Posterior vena cava (tissue), 2 donors: ENCODE data around the gene CDH13. TPM values are rescaled to one million over a fixed set of nuclear protein-coding genes. Genes with fewer than 3 reads are reported as not detected.

Experiments
- DNase-seq: peaks from one replicate; pipeline ENCODE4 v3.0.0-alpha.2; 2020; ENCODE audit warnings: low spot score
- intact Hi-C, 2 donors: fragments of 100-400 bp; cut with DNase I; formaldehyde crosslinking; loops; one replicate each; pipeline versions ENCODE4 v1.14.1 to v1.14.2; 2022 to 2023
- total RNA-seq, 2 donors: library from RNA; stranded (reverse); fragmentation: NEBNext Ultra II Directional; extraction: Animal tissue kit (Norgen Biotek cat#: 25700); gene quantifications; one replicate each; pipeline ENCODE4 v1.2.1, GENCODE V29; 2021
- donor health status: DM: yes; HTN: yes; CAD: no.
- donor health status: DM: yes; HTN: yes; CAD: no.

Gene CDH13
- total RNA-seq, 2 donors from 2014 or later: 32.0 to 81.7 TPM

DNA sequence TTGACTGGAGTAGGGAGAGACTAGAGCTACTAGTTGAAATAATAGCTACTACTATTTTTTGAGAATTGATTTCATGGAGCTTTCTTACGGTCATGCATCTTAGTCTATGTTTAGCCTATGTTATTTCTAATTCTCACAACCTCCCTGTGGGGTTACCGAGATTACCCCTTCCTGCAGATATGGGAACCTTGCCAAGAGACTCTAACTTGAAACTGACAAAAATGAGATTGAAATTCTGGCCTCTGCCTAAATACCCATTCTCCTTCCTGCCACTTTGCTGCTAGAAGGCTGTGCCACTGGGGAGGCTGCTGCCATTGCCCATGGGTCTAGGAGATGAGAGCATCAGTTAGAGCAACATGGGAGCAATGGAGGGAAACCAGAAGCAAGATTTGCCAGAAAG is 410.3 kb downstream of the CDH13 start:
- DNase-seq: no peak
- intact Hi-C loops: no loop called here

DNA sequence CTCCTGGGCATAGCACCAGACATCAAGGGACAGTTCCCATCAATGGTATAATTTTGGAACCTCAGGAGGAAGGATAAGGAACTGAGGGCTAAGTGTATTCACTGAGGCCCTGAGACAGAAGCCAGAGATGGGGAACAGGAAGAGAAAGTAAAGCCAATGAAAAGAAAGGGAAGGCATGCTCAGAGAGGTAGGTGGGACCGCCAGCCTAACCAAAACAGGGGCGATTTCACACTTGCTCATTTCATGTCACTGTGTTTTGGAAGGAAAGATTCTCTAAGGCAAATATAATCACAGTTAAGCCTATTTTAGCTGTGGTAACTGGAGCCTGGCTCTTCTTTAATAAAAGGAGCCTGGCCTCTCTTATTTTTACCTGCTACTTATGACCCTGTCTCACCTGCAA is 411.1 kb downstream of the CDH13 start:
- DNase-seq: no peak
- intact Hi-C loops: no loop called here

DNA sequence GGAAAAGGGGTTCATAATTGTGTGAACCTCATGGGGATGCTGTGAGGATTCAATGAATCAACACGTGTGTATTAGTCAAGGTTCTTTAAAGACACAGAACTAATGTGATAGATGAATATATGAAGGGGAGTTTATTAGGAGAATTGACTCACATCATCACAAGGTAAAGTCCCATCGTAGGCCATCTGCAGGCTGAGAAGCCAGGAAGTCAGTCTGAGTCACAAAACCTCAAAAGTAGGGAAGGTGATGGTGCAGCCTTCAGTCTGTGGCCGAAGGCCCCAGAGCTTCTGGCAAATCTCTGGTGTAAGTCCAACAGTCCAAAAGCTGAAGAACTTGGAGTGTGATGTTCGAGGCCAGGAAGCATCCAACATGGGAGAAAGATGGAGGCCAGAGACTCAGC is 413.4 kb downstream of the CDH13 start:
- intact Hi-C loops: no loop called here

DNA sequence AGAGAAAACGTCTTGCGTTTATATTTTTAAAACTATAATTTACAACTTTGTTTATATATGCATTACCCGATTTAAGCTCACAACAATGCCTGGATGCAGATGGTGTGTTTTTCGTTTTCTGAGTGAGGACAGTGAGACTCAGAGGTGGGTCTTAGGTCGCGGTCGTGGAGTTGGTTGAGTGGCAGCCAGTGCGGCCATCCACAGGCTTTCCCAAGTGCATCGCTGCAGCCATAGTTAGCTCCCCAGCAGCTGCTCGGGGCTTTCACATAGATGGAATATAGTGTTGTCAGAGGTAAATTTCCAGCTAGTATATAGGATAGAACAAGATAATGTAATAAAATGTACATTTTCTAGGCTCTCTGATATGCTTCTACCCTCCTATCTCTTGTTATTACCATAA is 417.8 kb downstream of the CDH13 start:
- intact Hi-C loops: no loop called here
- DNase-seq: no peak

More for the DNA sequence above, 413.4 kb downstream of the CDH13 start:
- no peak for DNase-seq

DNA sequence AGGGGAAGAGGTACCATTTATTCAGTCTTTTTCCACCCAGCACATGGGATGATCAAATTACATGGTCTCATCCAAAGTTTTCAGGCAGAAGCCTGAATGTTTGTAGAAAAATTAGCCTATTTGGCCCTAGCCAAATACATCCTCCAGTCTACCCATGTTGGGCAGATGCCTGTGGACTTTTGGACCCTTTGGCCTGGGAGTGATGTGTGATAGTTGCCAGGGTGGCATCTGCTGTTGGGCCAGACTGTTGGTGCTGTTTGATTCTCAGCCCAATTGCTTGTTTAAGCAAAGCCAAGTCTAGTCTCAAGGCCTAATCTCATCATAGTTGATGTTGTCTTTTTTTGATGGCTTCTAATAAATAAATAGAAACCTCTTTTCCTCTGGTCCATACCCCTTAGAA is 419.0 kb downstream of the CDH13 start:
- DNase-seq: no peak
- intact Hi-C loops: no loop called here

DNA sequence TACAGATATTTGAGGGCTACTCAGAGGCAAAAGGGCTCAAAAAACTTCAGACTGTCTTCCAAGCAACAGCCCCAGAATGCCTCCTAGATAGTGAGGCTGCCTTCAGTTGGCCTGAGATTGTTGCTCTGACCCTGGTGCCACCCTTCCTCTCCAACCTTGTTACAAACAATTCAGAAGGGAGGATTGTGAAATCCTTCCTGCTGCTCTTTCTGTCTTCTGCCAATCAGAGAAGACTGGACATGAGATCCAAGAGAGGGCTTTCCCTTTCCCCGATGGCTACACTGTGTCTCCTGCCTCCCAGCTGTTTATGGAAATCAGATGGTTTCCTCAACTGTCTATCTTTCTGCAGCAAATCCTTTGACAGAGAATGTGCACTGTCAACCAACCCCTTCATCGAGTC is 419.9 kb downstream of the CDH13 start:
- intact Hi-C loops: no loop called here
- no peak for DNase-seq

DNA sequence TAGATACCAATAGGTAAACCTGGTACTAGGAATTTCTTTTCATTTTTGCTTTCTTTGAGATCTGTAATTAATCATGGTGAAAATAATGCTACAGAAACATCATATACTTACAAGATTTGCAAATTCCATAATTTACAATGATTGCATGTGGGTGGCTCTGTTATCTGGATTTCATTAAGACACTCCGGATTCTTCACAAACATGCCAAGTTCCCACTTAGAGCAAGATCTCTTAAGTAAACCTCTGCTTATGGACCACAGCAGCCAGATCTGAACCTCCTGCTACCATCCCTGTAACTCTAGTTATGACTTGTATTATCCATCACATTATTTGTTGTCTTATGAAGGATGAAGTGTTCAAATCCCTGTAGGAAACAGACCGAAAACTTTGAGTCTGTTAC is 424.7 kb downstream of the CDH13 start:
- no peak for DNase-seq
- intact Hi-C loops: no loop called here

DNA sequence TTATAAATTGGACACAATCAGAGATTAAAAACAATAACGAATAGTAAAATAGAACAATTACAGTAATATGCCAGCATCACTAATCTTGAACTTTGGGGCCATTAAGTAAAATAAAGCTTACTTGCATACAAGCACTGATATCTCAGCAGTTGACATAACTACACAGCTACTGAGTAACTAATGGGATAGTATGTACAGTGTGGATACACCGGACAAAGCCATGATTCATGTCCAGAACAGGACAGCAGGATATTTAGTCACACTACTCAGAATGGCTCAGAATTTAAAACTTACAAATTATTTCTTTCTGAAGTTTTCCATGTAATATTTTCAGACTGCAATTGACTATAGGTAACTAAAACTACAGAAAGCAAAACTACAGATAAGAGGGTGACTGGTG is 427.5 kb downstream of the CDH13 start:
- intact Hi-C loops: no loop called here
- DNase-seq: no peak

DNA sequence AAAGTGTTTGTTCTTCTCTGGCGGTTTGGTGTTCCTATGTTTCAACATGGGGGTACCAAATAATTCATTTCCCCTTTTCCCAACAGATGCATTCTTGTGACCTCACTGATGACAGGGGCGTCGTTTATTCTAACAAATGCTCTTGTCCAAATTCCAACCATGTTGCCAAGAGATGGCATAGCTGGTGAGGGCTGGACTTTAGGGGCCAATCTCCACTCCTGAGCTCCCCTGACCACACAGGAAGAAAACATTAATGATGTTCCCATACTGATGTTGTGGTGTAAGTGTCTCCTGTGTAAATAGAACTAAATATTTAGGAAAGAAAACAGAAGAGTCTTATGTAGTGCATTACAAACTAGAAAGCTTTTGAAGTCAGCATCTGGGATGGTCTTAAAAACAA is 431.6 kb downstream of the CDH13 start:
- DNase-seq: no peak
- intact Hi-C loops: no loop called here

DNA sequence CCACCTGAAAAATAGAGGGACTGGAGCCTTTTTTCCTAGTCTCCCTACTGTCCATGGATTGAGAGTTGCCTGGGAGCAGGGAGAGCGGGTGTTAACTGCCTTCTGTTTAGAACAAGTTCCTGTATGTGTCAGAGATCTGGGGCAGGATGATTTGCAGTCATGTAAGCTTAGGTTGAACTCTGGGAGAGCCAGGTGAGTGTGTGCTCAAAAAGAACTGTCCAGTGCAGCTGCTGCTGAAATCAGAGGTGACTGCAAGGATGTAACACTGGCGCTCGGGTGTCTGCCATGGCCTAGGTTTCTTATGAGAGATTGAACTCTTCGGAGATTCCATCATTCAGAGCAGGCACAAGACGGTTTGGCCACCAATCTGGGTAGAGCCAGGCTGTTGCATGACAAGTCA is 432.5 kb downstream of the CDH13 start:
- intact Hi-C loops: no loop called here
- DNase-seq: no peak

DNA sequence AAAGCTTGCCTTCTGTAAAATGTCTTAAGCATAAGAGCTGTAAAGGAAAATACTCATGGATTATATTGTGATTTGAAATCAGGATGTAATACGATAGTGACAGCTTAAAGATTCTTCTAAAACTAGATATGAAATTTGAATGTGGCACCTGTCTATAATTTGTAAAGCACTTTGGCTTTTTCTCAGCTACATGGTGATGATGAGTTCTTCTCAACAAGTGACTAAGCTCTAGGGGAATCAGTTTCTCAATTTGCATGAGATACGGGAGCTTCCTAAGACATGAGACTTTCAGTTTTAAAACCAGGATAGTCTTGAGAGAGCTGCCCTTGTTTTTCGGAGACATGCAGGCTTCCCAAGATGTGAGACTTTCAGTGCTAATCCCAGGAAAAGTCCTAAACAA is 439.2 kb downstream of the CDH13 start:
- intact Hi-C loops: no loop called here
- no peak for DNase-seq

DNA sequence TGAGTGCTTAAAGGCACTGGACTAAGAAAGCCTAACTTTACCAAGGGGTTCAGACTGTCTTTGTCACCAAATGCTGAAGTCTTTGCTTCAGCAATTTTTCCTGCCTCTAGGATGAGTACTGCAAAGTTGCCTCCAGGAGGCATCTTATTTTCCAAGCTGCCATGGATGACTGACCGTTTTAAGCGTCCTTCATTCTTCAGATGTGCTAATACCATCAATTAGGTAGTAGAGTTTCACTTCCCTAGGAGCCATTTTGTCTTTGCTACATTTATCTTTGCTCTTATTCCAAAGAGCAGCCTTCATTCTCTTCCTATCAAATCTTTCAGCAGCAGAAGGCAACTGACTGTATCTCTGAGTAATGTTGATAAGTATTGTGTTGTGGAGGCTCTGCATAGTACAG is 440.1 kb downstream of the CDH13 start:
- intact Hi-C loops: no loop called here
- DNase-seq: no peak

DNA sequence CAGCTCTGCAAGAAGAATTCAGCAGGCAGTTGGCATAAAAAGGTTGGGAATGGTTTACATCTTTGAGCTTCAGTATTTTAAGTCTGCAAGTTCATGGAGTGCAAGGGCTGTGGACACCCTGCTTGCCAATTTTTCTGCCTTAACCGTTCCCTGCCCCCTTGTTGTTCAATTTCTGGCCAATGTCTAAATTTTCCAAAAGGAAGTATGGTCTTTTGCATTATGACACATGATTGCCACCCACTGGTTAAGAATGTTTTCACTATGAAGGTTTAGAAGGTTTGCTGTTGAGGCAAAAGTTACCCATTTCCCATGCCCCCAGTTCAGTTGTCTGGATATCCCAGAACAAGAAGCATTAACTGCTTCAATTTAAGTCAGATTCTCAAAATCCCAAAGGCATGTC is 441.9 kb downstream of the CDH13 start:
- no peak for DNase-seq
- intact Hi-C loops: no loop called here

DNA sequence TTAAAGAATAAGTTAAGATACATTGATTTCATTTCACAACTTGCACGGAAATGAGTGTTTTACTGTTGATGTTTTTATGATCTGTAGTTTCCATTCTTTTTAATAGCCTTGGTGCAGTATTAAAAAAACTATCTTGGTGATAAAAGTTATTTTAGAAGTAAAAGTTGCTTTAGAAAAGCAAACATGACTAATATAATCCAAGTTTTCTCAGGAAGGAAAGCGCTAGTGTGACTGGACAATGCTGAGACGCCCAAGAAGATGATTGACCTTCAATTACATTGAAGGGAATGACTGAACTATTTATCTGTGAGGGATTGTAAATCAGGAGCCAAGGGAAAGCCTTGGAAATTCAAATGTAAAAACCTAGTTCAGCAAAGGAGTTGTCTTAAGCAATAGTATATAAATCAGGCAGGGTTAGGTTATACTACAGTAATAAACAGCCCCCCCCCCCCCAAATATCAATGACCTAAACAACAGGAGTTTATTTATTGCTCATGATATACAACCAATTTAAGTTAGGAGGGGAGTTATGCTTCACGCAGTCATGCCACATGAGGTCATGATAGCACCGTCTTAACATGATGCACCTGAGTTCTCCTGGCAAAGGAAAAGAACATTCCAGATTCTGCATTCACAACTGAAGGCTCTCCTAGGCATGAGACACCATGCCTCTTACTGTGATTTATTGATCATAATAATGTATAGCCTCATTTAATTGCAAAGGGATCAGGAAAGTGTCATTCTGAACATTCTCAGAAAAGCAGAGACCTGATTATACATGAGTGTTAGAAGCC is 443.8 kb downstream of the CDH13 start:
- intact Hi-C loops: no loop called here
- no peak for DNase-seq

DNA sequence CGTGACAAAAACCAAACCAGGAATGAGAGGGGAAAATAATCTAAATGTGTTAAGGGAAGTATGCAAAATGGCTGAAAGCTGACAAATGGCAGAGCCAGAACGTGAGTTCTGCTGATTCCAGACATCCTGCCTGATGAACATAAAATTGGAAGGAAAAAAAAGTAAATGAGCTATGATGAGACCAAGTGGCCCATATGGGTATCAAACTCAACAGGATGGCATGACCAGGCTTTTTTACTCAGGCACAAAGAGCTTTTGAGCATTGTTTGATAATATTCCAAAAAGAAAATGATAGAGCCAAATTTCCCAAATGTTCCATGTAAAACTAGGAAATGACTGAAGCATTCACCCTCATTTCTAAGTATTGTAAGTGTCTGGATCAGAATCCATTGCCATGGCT is 449.2 kb downstream of the CDH13 start:
- DNase-seq: no peak
- intact Hi-C loops: no loop called here

DNA sequence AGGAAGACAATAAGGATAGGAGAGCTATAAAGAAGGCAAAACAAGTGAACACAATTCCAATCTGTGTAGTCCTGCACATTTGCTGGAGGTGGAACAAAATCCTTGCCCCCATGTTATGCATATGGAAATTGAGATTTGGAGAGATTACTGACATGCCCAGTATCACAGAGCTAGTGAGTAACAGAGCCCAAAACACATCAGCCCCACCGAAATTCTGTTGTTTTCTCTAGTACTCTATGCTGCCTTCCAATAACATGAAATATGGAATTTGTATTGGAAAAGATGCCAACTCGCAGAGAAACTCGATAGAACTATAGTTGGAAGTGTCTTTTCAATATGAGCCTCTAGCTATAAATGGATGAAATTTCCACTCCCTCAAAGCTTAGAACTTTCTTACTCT is 456.6 kb downstream of the CDH13 start:
- intact Hi-C loops: no loop called here
- DNase-seq: no peak

DNA sequence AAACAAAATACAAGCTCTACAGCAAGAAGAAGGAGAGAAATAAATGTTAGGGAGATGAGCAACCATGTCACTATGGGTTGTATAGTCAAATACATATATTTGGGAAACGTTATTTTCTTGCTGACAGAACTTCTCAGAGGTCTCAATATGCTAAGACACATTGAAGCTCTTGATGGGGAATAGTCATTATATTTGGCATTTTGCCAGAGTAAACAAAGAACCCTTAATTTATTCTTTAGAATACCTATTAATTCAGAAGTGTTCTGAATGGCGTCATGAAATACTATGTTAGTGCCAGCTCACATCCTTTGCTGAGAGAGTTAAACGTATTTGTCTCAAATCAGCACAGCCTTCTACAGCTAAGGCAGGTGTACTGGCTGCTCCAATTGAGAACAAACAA is 458.9 kb downstream of the CDH13 start:
- intact Hi-C loops: no loop called here
- DNase-seq: no peak

DNA sequence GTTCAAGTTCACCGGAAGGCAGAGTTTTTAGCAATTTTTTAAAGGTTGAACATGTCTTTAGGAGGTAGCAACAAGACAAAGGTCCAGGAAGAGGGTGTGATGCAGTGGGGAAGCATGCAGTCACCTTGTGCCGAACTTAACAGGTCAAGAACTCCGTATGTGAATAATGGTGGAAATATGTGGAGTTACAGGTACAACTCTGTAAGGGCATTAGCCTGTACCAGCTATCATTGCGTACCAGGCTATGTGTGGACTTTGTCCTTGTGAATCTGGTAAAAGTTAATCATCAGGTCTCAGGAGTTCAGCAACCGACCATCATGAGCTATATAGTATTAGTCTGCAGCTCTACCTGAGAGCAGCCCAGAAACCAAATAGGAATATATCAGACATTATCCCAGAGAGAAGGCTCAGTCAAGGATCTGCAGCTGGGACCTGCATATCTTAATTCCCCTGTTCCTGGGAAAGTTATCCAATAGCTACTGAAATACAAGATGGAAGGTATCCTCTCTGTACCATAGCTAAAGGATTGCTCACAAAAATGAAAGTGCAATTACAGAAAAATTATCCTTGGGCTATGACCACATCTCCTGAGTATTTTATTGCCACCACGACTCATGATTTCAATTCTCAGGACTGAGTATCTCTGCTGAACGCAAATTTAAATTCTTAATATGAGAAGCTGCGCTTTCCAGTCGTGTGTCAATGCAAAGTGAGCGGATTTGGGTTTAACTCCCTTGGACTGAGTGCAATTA is 469.3 kb downstream of the CDH13 start:
- intact Hi-C loops: loop anchor here in 1 of 2 donors (1.0 kb wide), 1 partner anchor 21 kb away; no protein-coding TSS in a partner anchor
- no peak for DNase-seq

DNA sequence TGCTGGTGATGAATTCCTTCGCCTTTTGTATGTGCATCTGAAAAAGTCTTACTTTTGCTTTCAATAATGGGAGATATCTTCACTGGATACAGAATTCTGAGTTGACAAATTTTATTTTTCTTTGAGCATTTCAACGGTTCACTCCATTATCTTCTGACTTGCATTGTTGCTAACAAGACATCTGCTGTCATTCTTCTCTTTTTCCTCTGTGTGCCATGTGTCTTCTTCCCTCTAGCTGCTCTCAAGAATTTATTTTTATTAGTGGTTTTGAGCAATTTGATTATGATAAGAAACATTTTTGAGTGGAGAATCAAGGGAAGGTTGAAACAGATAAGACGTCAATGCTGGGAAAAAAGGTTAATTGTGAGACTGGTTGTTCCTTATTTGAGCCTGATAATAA is 471.8 kb downstream of the CDH13 start:
- intact Hi-C loops: no loop called here
- DNase-seq: no peak

DNA sequence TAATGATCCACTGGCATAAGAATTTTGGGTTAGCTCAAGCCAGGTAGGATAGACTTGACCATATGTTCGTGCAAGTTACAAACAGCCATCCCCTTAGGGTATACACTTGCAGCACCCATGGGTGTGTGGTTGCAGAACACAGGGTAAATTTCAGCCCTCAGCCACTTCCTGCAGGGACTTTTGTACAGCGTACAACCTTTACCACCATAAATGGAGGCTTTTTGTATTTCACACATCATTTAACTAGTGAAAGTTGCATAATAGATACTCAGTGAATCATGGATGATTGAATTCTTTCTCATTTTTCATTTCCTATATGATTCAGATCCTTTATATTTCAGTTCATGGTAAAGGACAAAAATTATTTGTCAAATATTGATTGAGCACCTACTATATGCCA is 473.9 kb downstream of the CDH13 start:
- intact Hi-C loops: no loop called here
- no peak for DNase-seq

DNA sequence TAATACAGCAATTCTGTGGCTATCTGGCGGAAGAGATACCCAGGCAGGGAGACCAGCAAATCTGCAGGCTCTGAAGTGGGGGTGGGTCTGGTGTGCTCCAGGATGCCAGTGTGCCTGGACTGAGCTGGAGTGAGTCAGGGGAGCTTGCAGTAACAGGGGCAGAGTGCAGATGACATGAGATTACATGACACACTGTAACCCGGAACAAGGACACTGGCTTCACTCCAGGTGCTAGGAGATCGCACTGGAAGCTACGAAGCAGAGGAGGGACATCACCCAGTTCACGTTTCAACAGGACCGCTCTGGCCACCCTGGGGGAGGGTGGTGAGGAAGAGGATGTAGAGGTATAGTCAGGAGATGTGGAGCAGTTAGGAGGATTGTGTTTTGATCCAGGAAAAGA is 475.6 kb downstream of the CDH13 start:
- no peak for DNase-seq
- intact Hi-C loops: no loop called here
